ENCODE data around the gene USH2A.

GRCh38 chr1:216237927-216238542 is 185.2 kb downstream of the USH2A start:
- TF ChIP-seq POLR2A (IDR thresholded peaks at IDR 0.05), result no peak
- TF ChIP-seq CTCF (IDR thresholded peaks at IDR 0.05), result no peak

All from lower leg skin (tissue), 3 donors.